Stimulated activated CD8-positive, alpha-beta memory T cell treated with anti-CD3 and anti-CD28 coated beads, Interleukin-4, amount 100 ng/mL, for 24 hours (primary cell): ENCODE measurements around the gene NES.

Experiments used
- DNase-seq: peaks from one replicate; pipeline ENCODE4 v3.0.0-alpha.2; 2020; ENCODE audit warnings: low read depth

NES gene

GRCh38 chr1:156662005-156662799, 15.0 kb downstream of the NES start:
- no peak for DNase-seq

- no peak for DNase-seq
These were observed 16.5 kb downstream of the NES start for GRCh38 chr1:156660752-156661112.

- DNase-seq, result peak; percentile 89
These were observed 17.0 kb downstream of the NES start for GRCh38 chr1:156659988-156660751.

GRCh38 chr1:156659661-156659987, 17.6 kb downstream of the NES start:
- DNase-seq, result no peak

GRCh38 chr1:156658945-156659574, 18.1 kb downstream of the NES start:
- no peak for DNase-seq

- DNase-seq, result no peak
These were observed 18.7 kb downstream of the NES start for GRCh38 chr1:156658496-156658895.

GRCh38 chr1:156657741-156658319, 19.4 kb downstream of the NES start:
- DNase-seq, result no peak

- peak; percentile 65 for DNase-seq
These were observed 20.1 kb downstream of the NES start for GRCh38 chr1:156656806-156657740.

- DNase-seq, result no peak
These were observed 21.2 kb downstream of the NES start for GRCh38 chr1:156655904-156656516.

GRCh38 chr1:156655151-156655903, 21.9 kb downstream of the NES start:
- no peak for DNase-seq

- no peak for DNase-seq
These were observed 22.5 kb downstream of the NES start for GRCh38 chr1:156654700-156655099.

- no peak for DNase-seq
These were observed 24.2 kb downstream of the NES start for GRCh38 chr1:156652992-156653355.

GRCh38 chr1:156652131-156652991, 24.8 kb downstream of the NES start:
- DNase-seq, result no peak

- no peak for DNase-seq
These were observed 28.3 kb downstream of the NES start for GRCh38 chr1:156648951-156649350.

- DNase-seq, result no peak
These were observed 28.7 kb downstream of the NES start for GRCh38 chr1:156648496-156648895.

GRCh38 chr1:156647351-156647750, 29.9 kb downstream of the NES start:
- no peak for DNase-seq

GRCh38 chr1:156646738-156647211, 30.4 kb downstream of the NES start:
- no peak for DNase-seq

- DNase-seq, result no peak
These were observed 31.5 kb downstream of the NES start for GRCh38 chr1:156645666-156646065.

GRCh38 chr1:156645056-156645455, 32.2 kb downstream of the NES start:
- no peak for DNase-seq
